OCI-LY7 (cell line): Measurements from ENCODE around the gene CARD16. TPM values are rescaled to one million over a fixed set of nuclear protein-coding genes. Genes with fewer than 3 reads are reported as not detected.

Experiments
- BruUV-seq: library from RNA; stranded (reverse); fragments of 400-500 nt; replicated peaks from 2 replicates; lab custom pipeline; 2021; lab: Mats Ljungman, UMichigan
- CTCF ChIA-PET: fragments of 300-600 bp; sonication (Branson Sonifier 250); formaldehyde crosslinking; loops from one replicate; lab custom pipeline; 2022; ENCODE audit warnings: antibody characterized with exemption; ENCODE audit not compliant: unreplicated experiment; lab: Charles Lee
- POLR2A ChIA-PET: fragments of 300-600 bp; sonication (Branson Sonifier 250); formaldehyde crosslinking; loops from one replicate; lab custom pipeline; 2022; ENCODE audit warnings: antibody characterized with exemption; lab: Charles Lee
- DNase-seq: peaks from one replicate; pipeline ENCODE4 v3.0.0-alpha.2; 2015; ENCODE audit warnings: low spot score
- H2AFZ ChIP-seq: fragments of 200-600 bp; sonication (generic), shearing (Covaris generic); 2 replicates; pipeline ENCODE4 v1.6.1; 2014; ENCODE audit warnings: mild to moderate bottlenecking, antibody characterized with exemption, low read length, moderate library complexity
- H3K27ac ChIP-seq: fragments of 200-600 bp; sonication (generic); 2 replicates; pipeline ENCODE4 v1.5.1; 2014; ENCODE audit warnings: mixed run types, low read depth, mild to moderate bottlenecking, moderate library complexity, low read length, inconsistent platforms; ENCODE audit not compliant: poor library complexity, severe bottlenecking
- H3K36me3 ChIP-seq: fragments of 200-600 bp; sonication (generic); 2 replicates; pipeline ENCODE4 v1.6.1; 2014; ENCODE audit warnings: mild to moderate bottlenecking, antibody characterized with exemption, low read length, moderate library complexity, mixed read lengths; ENCODE audit not compliant: insufficient read depth
- H3K4me1 ChIP-seq: fragments of 200-600 bp; sonication (generic); 2 replicates; pipeline ENCODE4 v1.5.1; 2014; ENCODE audit warnings: mild to moderate bottlenecking, low read length; ENCODE audit not compliant: insufficient read depth, poor library complexity, severe bottlenecking
- H3K4me2 ChIP-seq: fragments of 200-600 bp; sonication (generic); 2 replicates; pipeline ENCODE4 v1.6.1; 2014; ENCODE audit warnings: mild to moderate bottlenecking, low read length
- H3K4me3 ChIP-seq: fragments of 200-600 bp; sonication (generic); 2 replicates; pipeline ENCODE4 v1.5.1; 2014; ENCODE audit warnings: mild to moderate bottlenecking, low read depth, low read length; ENCODE audit not compliant: poor library complexity, severe bottlenecking
- H3K79me2 ChIP-seq: fragments of 200-600 bp; sonication (generic); 2 replicates; pipeline ENCODE4 v1.6.1; 2016; ENCODE audit warnings: low read depth, mild to moderate bottlenecking, low read length, moderate library complexity, mixed read lengths; ENCODE audit not compliant: insufficient read depth
- H3K9me2 ChIP-seq: fragments of 200-600 bp; sonication (generic); 2 replicates; pipeline ENCODE4 v1.6.1; 2016; ENCODE audit warnings: mild to moderate bottlenecking, low read length, mixed read lengths; ENCODE audit not compliant: insufficient read depth
- H3K9me3 ChIP-seq: fragments of 200-600 bp; sonication (generic); 2 replicates; pipeline ENCODE4 v1.6.1; 2014; ENCODE audit warnings: mild to moderate bottlenecking, mixed run types, low read length, mixed read lengths
- H4K20me1 ChIP-seq: fragments of 200-600 bp; sonication (generic); 2 replicates; pipeline ENCODE4 v1.6.1; 2014; ENCODE audit warnings: mild to moderate bottlenecking, antibody characterized with exemption, low read length, moderate library complexity, mixed read lengths; ENCODE audit not compliant: insufficient read depth
- CTCF ChIP-seq: fragments of 200-600 bp; sonication (generic); conservative IDR thresholded peaks from 2 replicates; pipeline ENCODE4 v1.5.1; 2014; ENCODE audit warnings: mild to moderate bottlenecking, antibody characterized with exemption, low read length, moderate library complexity, mixed read lengths
- EZH2phosphoT487 ChIP-seq: fragments of 200-600 bp; sonication (generic); IDR thresholded peaks from 2 replicates; pipeline ENCODE4 v1.6.1; 2018; ENCODE audit warnings: low read depth, borderline replicate concordance, mild to moderate bottlenecking, mixed run types, antibody characterized with exemption, low read length, moderate library complexity, mixed read lengths
- intact Hi-C: fragments of 100-400 bp; cut with micrococcal nuclease; formaldehyde crosslinking; loops from one replicate; pipeline ENCODE4 v1.10.0; 2022; ENCODE audit not compliant: unreplicated experiment
- total RNA-seq, 2 experiments: library from RNA; depleted of rRNA in 1 of 2; stranded (reverse); fragments of >200 nt in 1 of 2; shearing (Covaris generic) in 1 of 2; gene quantifications; 2 replicates each; pipeline ENCODE4 v1.2.3, GENCODE V29; 2014 to 2022

The CARD16 gene
- total RNA-seq, 2 experiments from 2014 or later = 0.42 to 0.44 TPM

DNA sequence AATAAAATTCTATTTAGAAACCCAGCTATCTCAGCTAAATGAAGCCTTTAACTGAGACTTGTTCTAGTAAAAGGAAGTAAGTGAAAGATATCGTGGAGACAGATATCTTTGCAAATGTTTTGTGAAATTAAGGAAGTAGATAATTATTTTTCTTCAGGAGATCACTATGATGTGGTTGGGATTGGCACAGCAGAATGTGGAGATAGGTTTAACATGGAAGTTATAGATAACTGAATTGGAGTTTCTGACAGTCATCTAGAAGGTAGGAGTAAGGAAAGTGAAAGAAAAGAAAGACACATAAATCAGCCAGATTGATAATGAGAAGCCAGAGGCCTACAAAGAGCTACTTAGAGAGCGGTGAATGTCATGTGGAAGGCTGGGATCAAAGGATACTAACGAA is 17.5 kb downstream of the CARD16 start:
- intact Hi-C loops = no loop called here
- H3K4me1 ChIP-seq = no peaks in the 10 kb centered on the region
- no peaks in the 10 kb centered on the region for H3K9me2 ChIP-seq
- no TSS peak for BruUV-seq
- DNase-seq = no peak
- H3K79me2 ChIP-seq = no peaks in the 10 kb centered on the region
- no peaks in the 10 kb centered on the region for H4K20me1 ChIP-seq
- H3K27ac ChIP-seq = no peak overlapping the region
- H2AFZ ChIP-seq = no peak overlapping the region
- H3K4me3 ChIP-seq = no peak overlapping the region
- ChIA-PET CTCF (no interaction called here), POLR2A (interaction anchor here (0.8 kb wide), 1 partner anchor 20 kb away, joined by 3 read pairs; no protein-coding TSS in a partner anchor)
- H3K36me3 ChIP-seq = no peaks in the 10 kb centered on the region
- H3K9me3 ChIP-seq = no peaks in the 10 kb centered on the region
- H3K4me2 ChIP-seq = no peak overlapping the region
- TF ChIP-seq EZH2phosphoT487 = no peak
- no peak for TF ChIP-seq CTCF

DNA sequence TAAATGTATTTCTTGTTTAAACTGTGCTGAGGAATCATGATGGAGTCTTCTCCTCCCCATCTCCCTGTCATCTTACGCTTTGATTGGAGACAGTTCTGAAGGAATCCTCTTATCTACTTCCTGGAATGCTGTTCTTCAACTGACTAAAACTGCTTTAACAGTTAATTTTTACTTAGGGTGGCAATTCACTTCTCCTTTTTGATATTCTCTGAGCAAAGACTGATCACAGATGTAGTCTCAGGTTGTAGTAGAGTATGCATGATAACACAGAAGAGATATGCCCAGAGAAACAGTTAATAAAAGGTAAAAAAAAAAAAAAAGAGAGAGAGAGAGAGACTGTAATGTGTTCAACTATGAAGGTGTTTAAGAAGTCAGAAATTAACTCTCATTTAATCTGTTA is 20.7 kb downstream of the CARD16 start:
- no peak overlapping the region for H2AFZ ChIP-seq
- DNase-seq = no peak
- TF ChIP-seq EZH2phosphoT487 (no peak), CTCF (no peak)
- intact Hi-C loops = no loop called here
- no peaks in the 10 kb centered on the region for H3K4me1 ChIP-seq
- H3K9me3 ChIP-seq = no peaks in the 10 kb centered on the region
- no peaks in the 10 kb centered on the region for H3K79me2 ChIP-seq
- no TSS peak for BruUV-seq
- no peaks in the 10 kb centered on the region for H3K36me3 ChIP-seq
- ChIA-PET CTCF (no interaction called here), POLR2A (no interaction called here)
- no peaks in the 10 kb centered on the region for H4K20me1 ChIP-seq
- no peaks in the 10 kb centered on the region for H3K9me2 ChIP-seq
- no peak overlapping the region for H3K4me2 ChIP-seq
- no peak overlapping the region for H3K4me3 ChIP-seq
- no peak overlapping the region for H3K27ac ChIP-seq

GRCh38 chr11:105023003-105023402 is 22.1 kb downstream of the CARD16 start, which contains the start of gene CASP5:
Gene CASP5 (minus strand): TSS chr11:105023168. CDS start chr11:105023136, 32 bp downstream.
- H3K27ac ChIP-seq = no peak within 1 kb of the TSS
- H3K4me3 ChIP-seq = no peak within 1 kb of the TSS
- H3K4me2 ChIP-seq = no peak within 1 kb of the TSS
- H3K9me3 ChIP-seq = no peaks in the 10 kb centered on the region
- no peaks in the 10 kb centered on the region for H3K79me2 ChIP-seq
- no peak for DNase-seq
- ChIA-PET POLR2A (no interaction called here), CTCF (no interaction called here)
- H3K9me2 ChIP-seq = no peaks in the 10 kb centered on the region
- H2AFZ ChIP-seq = no peak within 1 kb of the TSS
- H3K4me1 ChIP-seq = no peaks in the 10 kb centered on the region
- no peak for TF ChIP-seq EZH2phosphoT487
- TF ChIP-seq CTCF = no peak
- BruUV-seq = no TSS peak
- no peaks in the 10 kb centered on the region for H4K20me1 ChIP-seq
- no peaks in the 10 kb centered on the region for H3K36me3 ChIP-seq
- intact Hi-C loops = no loop called here
